Calu3 (cell line): ENCODE data around the gene ENTPD5. TPM values are rescaled to one million over a fixed set of nuclear protein-coding genes. Genes with fewer than 3 reads are reported as not detected.

Source experiments
- BruUV-seq: library from RNA; stranded (reverse); fragments of 400-500 nt; replicated peaks from 2 replicates; lab custom pipeline; 2021; lab: Mats Ljungman, UMichigan
- CTCF ChIA-PET: fragments of 300-600 bp; sonication (Branson Sonifier 250); formaldehyde crosslinking; loops from one replicate; lab custom pipeline; 2022; ENCODE audit warnings: antibody characterized with exemption; lab: Charles Lee
- DNase-seq: peaks from one replicate; pipeline ENCODE4 v3.0.0; 2022
- H3K27ac Mint-ChIP-seq: one replicate; pipeline ENCODE4 v1.8.0; 2022; ENCODE audit warnings: mixed read lengths; ENCODE audit not compliant: unreplicated experiment
- H3K27me3 Mint-ChIP-seq: one replicate; pipeline ENCODE4 v1.8.0; 2022; ENCODE audit warnings: mixed read lengths; ENCODE audit not compliant: unreplicated experiment
- H3K36me3 Mint-ChIP-seq: one replicate; pipeline ENCODE4 v1.8.0; 2022; ENCODE audit warnings: mild to moderate bottlenecking, moderate library complexity, mixed read lengths; ENCODE audit not compliant: insufficient read depth, unreplicated experiment
- H3K4me1 Mint-ChIP-seq: one replicate; pipeline ENCODE4 v1.8.0; 2022; ENCODE audit warnings: mild to moderate bottlenecking, low read depth, mixed read lengths; ENCODE audit not compliant: unreplicated experiment
- H3K4me3 Mint-ChIP-seq: one replicate; pipeline ENCODE4 v1.8.0; 2022; ENCODE audit warnings: mild to moderate bottlenecking, low read depth, moderate library complexity, mixed read lengths; ENCODE audit not compliant: unreplicated experiment
- H3K9me3 Mint-ChIP-seq: one replicate; pipeline ENCODE4 v1.8.0; 2022; ENCODE audit warnings: low read depth, mixed read lengths; ENCODE audit not compliant: unreplicated experiment
- intact Hi-C: fragments of 100-400 bp; cut with micrococcal nuclease; formaldehyde crosslinking; loops from one replicate; pipeline ENCODE4 v1.10.0; 2022; ENCODE audit not compliant: unreplicated experiment
- total RNA-seq: library from RNA; stranded (reverse); gene quantifications from 2 replicates; pipeline ENCODE4 v1.2.3, GENCODE V29; 2022
- TF ChIP-seq, protein P1 (sequence below): fragments of 200-600 bp; IDR thresholded peaks from one replicate; pipeline ENCODE4 v1.8.0; 2022; ENCODE audit warnings: antibody characterized with exemption; ENCODE audit not compliant: unreplicated experiment

The ENTPD5 gene
- total RNA-seq, 1 experiment from 2014 or later, result 10.0 TPM

DNA sequence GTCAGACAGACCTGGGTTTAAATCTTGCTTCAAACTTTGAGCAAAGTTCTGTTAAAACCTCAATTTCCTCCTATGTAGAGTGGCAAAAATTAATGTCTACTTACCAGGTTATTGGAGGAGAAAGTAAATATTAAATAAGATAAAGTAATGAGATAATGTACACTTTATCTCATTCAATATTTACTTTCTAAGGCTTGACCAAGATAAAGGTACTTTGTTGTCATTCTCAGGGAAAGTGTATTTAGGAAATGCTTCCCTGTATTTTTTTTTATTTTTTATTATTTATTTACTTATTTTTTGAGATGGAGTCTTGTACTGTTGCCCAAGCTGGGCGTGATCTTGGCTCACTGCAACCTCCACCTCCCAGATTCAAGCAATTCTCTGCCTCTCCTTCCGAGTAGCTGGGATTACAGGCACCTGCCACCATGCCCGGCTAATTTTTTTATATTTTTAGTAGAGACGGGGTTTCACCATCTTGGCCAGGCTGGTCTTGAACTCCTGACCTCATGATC is 73.9 kb downstream of the ENTPD5 start:
- Mint-ChIP-seq H3K36me3 (peaks cover 15% of the 10 kb centered on the region), H3K27ac (no peak overlapping the region), H3K4me1 (peaks cover 12% of the 10 kb centered on the region), H3K9me3 (no peaks in the 10 kb centered on the region), H3K27me3 (peaks cover 13% of the 10 kb centered on the region), H3K4me3 (no peak overlapping the region)
- TF ChIP-seq, protein P1, sequence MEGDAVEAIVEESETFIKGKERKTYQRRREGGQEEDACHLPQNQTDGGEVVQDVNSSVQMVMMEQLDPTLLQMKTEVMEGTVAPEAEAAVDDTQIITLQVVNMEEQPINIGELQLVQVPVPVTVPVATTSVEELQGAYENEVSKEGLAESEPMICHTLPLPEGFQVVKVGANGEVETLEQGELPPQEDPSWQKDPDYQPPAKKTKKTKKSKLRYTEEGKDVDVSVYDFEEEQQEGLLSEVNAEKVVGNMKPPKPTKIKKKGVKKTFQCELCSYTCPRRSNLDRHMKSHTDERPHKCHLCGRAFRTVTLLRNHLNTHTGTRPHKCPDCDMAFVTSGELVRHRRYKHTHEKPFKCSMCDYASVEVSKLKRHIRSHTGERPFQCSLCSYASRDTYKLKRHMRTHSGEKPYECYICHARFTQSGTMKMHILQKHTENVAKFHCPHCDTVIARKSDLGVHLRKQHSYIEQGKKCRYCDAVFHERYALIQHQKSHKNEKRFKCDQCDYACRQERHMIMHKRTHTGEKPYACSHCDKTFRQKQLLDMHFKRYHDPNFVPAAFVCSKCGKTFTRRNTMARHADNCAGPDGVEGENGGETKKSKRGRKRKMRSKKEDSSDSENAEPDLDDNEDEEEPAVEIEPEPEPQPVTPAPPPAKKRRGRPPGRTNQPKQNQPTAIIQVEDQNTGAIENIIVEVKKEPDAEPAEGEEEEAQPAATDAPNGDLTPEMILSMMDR, result no peak
- DNase-seq, result no peak
- intact Hi-C loops, result no loop called here
- BruUV-seq, result no TSS peak
- CTCF ChIA-PET, result no interaction called here

DNA sequence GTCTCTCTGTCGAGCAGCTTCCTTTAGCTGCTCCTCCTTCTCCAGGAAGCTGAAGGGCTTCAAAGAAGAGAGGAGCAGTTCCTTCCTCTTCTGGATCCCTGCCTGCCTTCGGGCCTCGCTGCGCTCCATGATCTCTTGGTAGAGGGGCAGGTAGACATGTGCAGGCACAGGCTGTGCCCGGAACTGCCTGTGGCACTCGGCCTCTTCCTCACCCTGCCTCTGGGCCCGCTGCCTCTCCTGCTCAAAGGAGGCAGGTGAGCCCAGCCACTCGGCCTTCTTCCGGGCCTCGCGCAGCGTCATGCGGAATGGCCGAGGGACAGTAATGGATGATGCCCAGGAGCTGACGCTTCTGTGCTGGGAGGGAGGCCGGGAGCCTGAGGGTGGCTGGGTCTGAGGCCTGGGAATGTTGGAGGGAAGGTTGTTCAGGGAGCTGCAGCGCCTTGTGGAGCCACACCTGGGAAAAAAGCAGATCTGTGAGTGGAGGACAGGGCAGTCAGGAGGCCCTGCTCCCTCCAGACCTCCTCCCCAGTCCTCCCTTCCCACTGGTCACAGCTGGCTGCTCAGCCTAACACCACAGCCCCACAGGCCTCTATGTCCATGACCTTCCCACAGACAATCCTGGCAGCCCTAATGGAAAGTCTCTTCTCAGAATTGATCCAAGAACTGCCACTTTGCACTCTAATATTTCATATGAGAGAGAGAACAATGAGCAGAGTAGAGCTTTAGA is 74.5 kb downstream of the ENTPD5 start:
- H3K4me1 Mint-ChIP-seq, result peaks cover 12% of the 10 kb centered on the region
- peaks cover 13% of the 10 kb centered on the region for H3K27me3 Mint-ChIP-seq
- BruUV-seq, result no TSS peak
- CTCF ChIA-PET, result no interaction called here
- no peak overlapping the region for H3K4me3 Mint-ChIP-seq
- peaks cover 8% of the 10 kb centered on the region for H3K36me3 Mint-ChIP-seq
- TF ChIP-seq, protein P1, result no peak
- no peaks in the 10 kb centered on the region for H3K9me3 Mint-ChIP-seq
- DNase-seq, result no peak
- H3K27ac Mint-ChIP-seq, result no peak overlapping the region
- intact Hi-C loops, result no loop called here

DNA sequence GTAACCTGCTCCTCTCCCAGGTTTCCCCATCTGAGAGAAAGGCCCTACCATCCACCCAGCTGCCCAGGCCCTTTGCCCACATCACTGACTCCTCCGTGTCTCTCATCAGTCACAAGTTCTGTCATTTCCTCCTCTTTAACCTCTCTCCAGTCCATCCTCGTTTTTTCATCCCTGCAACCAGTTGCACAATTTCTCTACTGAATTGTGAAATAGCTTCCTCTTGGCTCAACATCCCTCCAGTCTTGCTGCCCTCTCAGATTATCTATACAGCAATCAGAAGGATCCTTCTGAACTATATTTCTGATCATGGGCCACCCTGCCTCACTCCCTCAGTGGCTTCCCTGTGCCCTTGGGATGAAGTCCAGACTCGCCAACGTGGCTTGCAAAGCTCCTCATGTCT is 76.0 kb downstream of the ENTPD5 start:
- Mint-ChIP-seq H3K4me1 (peaks cover 12% of the 10 kb centered on the region), H3K36me3 (peaks cover 5% of the 10 kb centered on the region), H3K9me3 (no peaks in the 10 kb centered on the region), H3K27ac (peak overlapping the region; percentile 76), H3K27me3 (peaks cover 13% of the 10 kb centered on the region), H3K4me3 (no peak overlapping the region)
- TF ChIP-seq, protein P1, result no peak
- BruUV-seq, result no TSS peak
- intact Hi-C loops, result no loop called here
- DNase-seq, result no peak
- CTCF ChIA-PET, result interaction anchor here (0.6 kb wide), 1 partner anchor 14 kb away, joined by 3 read pairs; no protein-coding TSS in a partner anchor

DNA sequence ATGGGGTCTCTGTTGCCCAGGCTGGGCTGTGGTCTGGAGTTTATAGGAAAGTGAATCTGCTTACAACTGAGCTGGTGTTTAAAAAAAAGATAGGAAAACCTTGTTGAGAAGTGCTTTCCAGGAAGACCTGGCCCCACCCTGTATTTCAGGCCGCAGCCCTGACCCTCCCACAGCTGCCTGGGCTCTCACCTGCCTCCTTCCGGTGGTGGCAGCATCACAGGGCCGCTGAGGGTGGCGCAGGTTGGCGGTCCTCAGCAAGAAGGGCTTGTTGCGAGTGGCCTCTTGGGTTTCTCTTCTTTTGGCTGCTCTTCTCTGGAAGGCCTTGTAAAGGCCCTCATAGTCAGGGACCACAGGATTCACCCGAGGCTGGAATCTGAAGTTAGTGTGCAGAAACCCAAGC is 76.9 kb downstream of the ENTPD5 start:
- TF ChIP-seq, protein P1, result no peak
- Mint-ChIP-seq H3K4me1 (peaks cover 12% of the 10 kb centered on the region), H3K27ac (no peak overlapping the region), H3K9me3 (no peaks in the 10 kb centered on the region), H3K36me3 (peaks cover 5% of the 10 kb centered on the region), H3K27me3 (peaks cover 13% of the 10 kb centered on the region), H3K4me3 (no peak overlapping the region)
- no TSS peak for BruUV-seq
- intact Hi-C loops, result no loop called here
- CTCF ChIA-PET, result interaction anchor here (0.6 kb wide), 1 partner anchor 87 kb away, joined by 3 read pairs; no protein-coding TSS in a partner anchor
- no peak for DNase-seq
